K562 (cell line): ENCODE measurements around the gene CBS. TPM values are rescaled to one million over a fixed set of nuclear protein-coding genes. Genes with fewer than 3 reads are reported as not detected.
"Not testable (repeated sequence)": the region's sequence is repeated elsewhere in the genome, so short reads cannot be mapped to it uniquely, and the experiment has no call there.

ENCODE experiments used
- ATAC-seq: fragments of 200-7000 bp; cut with Tn5 transposase; 3 replicates; pipeline ENCODE4 v1.9.1; 2020; ENCODE audit warnings: moderate library complexity
- BruUV-seq: library from RNA; stranded (reverse); fragments of 400-500 nt; replicated peaks from 2 replicates; lab custom pipeline; 2021; lab: Mats Ljungman, UMichigan
- CTCF ChIA-PET: fragments of 300-600 bp; formaldehyde crosslinking; extraction: SDS; loops from one replicate; lab custom pipeline; 2021; ENCODE audit warnings: low intra/inter-chr PET ratio; lab: Yijun Ruan, JAX
- POLR2A ChIA-PET: fragments of 300-600, 350-650 bp; sonication (Branson Sonifier 250); formaldehyde crosslinking; extraction: SDS; loops from one replicate; lab custom pipeline; 2021; ENCODE audit warnings: antibody characterized with exemption, inconsistent platforms; lab: Yijun Ruan, JAX
- DNase-seq, 4 experiments: peaks; one replicate each; pipeline versions ENCODE4 v3.0.0 to v3.0.0-alpha.2; 2011 to 2018; ENCODE audit warnings: low spot score in 3 of 4, mixed read lengths in 3 of 4; ENCODE audit errors: extremely low read depth in 1 of 4
- FAIRE-seq: peaks from 2 replicates; lab custom pipeline; 2011; peaks lifted over from hg19 to GRCh38; lab: Jason Lieb, UNC
- H2AFZ ChIP-seq: 2 replicates; pipeline ENCODE4 v1.6.0; 2011; ENCODE audit warnings: low read depth, low read length, control low read depth, inconsistent platforms
- H3K27ac ChIP-seq: fragments of 200-600 bp; 3 replicates; pipeline ENCODE4 v1.8.0; 2011; ENCODE audit warnings: low read depth, mild to moderate bottlenecking, control low read depth, inconsistent platforms, low read length, moderate library complexity, mixed read lengths; ENCODE audit errors: extremely low read depth
- H3K27me3 ChIP-seq, 2 experiments: fragments of 300-600 bp in 1 of 2; 2 replicates in 1 of 2; 3 replicates in 1 of 2; pipeline versions ENCODE4 v1.6.0 to v1.8.0; 2011; ENCODE audit warnings: inconsistent platforms in 2 of 2, low read length in 2 of 2, mild to moderate bottlenecking in 1 of 2, mixed read lengths in 1 of 2, moderate library complexity in 1 of 2; ENCODE audit not compliant: control insufficient read depth in 2 of 2, insufficient read depth in 2 of 2
- H3K36me3 ChIP-seq: fragments of 300-600 bp; 3 replicates; pipeline ENCODE4 v1.8.0; 2011; ENCODE audit warnings: mild to moderate bottlenecking, low read length, inconsistent platforms; ENCODE audit not compliant: control insufficient read depth, insufficient read depth
- H3K4me1 ChIP-seq, 2 experiments: fragments of 200-600 bp in 1 of 2; replicated peaks in 1 of 2; 2 replicates in 1 of 2; 3 replicates in 1 of 2; pipeline versions ENCODE4 v1.5.1 to v1.8.0; 2011; ENCODE audit warnings: inconsistent platforms in 2 of 2, low read length in 2 of 2, mild to moderate bottlenecking in 1 of 2, mixed read lengths in 1 of 2, moderate library complexity in 1 of 2; ENCODE audit not compliant: control insufficient read depth in 2 of 2, insufficient read depth in 2 of 2
- H3K4me2 ChIP-seq: 2 replicates; pipeline ENCODE4 v1.6.1; 2011; ENCODE audit warnings: low read length, control low read depth, inconsistent platforms, mixed read lengths; ENCODE audit not compliant: insufficient read depth
- H3K4me3 ChIP-seq: fragments of 200-600 bp; sonication (generic), shearing (Covaris generic); 2 replicates; pipeline ENCODE4 v1.5.1; 2016; ENCODE audit warnings: control low read depth, inconsistent platforms
- H3K79me2 ChIP-seq: fragments of 200-600 bp; 3 replicates; pipeline ENCODE4 v1.8.0; 2011; ENCODE audit warnings: low read length, inconsistent platforms; ENCODE audit not compliant: control insufficient read depth, insufficient read depth
- H3K9ac ChIP-seq, 2 experiments: 2 replicates each; pipeline versions ENCODE4 v1.6.0 to v1.6.1; 2011; ENCODE audit warnings: low read depth in 2 of 2, low read length in 2 of 2, control low read depth in 1 of 2, inconsistent platforms in 1 of 2, mild to moderate bottlenecking in 1 of 2, mixed read lengths in 1 of 2; ENCODE audit not compliant: insufficient read depth in 1 of 2
- H3K9me1 ChIP-seq: one replicate; pipeline ENCODE4 v1.6.0; 2011; ENCODE audit warnings: inconsistent platforms, mild to moderate bottlenecking, low read length, moderate library complexity; ENCODE audit not compliant: control insufficient read depth, insufficient read depth
- H3K9me3 ChIP-seq: replicated peaks from 2 replicates; pipeline ENCODE4 v1.5.1; 2011; ENCODE audit warnings: low read depth, low read length, inconsistent platforms; ENCODE audit not compliant: control insufficient read depth, insufficient read depth
- H4K20me1 ChIP-seq: replicated peaks from 2 replicates; pipeline ENCODE4 v1.6.1; 2011; ENCODE audit warnings: low read length, inconsistent platforms, mixed read lengths; ENCODE audit not compliant: control insufficient read depth, insufficient read depth
- WGBS: fragments of 100-300 bp; shearing (Covaris generic); methylation state at CpG from one replicate; pipeline ENCODE4 v1.1.6; 2016; ENCODE audit warnings: low coverage, mixed read lengths; ENCODE audit not compliant: insufficient coverage; ENCODE audit errors: missing lambda C conversion rate; 5-methylcytosine and 5-hydroxymethylcytosine counted together
- in situ Hi-C: fragments of 300-500 bp; cut with MboI; formaldehyde crosslinking; loops from 4 replicates; pipeline ENCODE4 v1.15.0; 2018; ENCODE audit warnings: inconsistent platforms, mixed read lengths
- intact Hi-C: fragments of 100-400 bp; cut with micrococcal nuclease; formaldehyde crosslinking; loops from 2 replicates; pipeline ENCODE4 v1.14.2; 2022
- polyA plus RNA-seq, 8 experiments: library from polyadenylated mRNA; depleted of rRNA in 4 of 8; stranded (reverse) in 5 of 8; unstranded in 3 of 8; fragments of >200 nt; fragmentation: Nextera tagmentation in 2 of 8; fragmentation: Illumina TruSeq in 1 of 8; extraction: Ambion mirVana in 2 of 8; extraction: Trizol in 1 of 8; gene quantifications; 2 replicates each; pipeline versions ENCODE4 v1.2.1 to v1.2.3, GENCODE V29; 2011 to 2014; ENCODE audit warnings: inconsistent platforms in 1 of 8, missing spikeins in 1 of 8
- total RNA-seq, 7 experiments: library from RNA; depleted of rRNA in 6 of 7; stranded (reverse); fragments of >200 nt in 6 of 7; fragmentation: Illumina TruSeq in 2 of 7; extraction: Trizol in 2 of 7; gene quantifications; 2 replicates each; pipeline versions ENCODE4 v1.2.1 to v1.2.3, GENCODE V29; 2011 to 2021; ENCODE audit warnings: low replicate concordance in 1 of 7

Gene CBS
- total and polyA plus RNA-seq, 9 of the 15 experiments (the other 6 are each of a cell fraction or from before 2014, with no cell fraction given), result 4.6 to 472 (median 152) TPM

- H3K4me2 ChIP-seq, POLR2A ChIA-PET, H2AFZ ChIP-seq, H3K27me3 ChIP-seq, DNase-seq, intact Hi-C loops, H3K9ac ChIP-seq, H4K20me1 ChIP-seq, H3K36me3 ChIP-seq, H3K4me1 ChIP-seq, H3K4me3 ChIP-seq, H3K27ac ChIP-seq, ATAC-seq, H3K79me2 ChIP-seq, in situ Hi-C loops, H3K9me1 ChIP-seq, H3K9me3 ChIP-seq, CTCF ChIA-PET: not testable (repeated sequence)
- no CpG with 5 or more reads among the region's 13 CpGs for WGBS
- BruUV-seq, result TSS peak; percentile 75
- peak; percentile 65 for FAIRE-seq
Observed at GRCh38 chr21:43053112-43053511, 22.5 kb downstream of the CBS start.

- H3K9me3 ChIP-seq, BruUV-seq, H3K4me2 ChIP-seq, H3K36me3 ChIP-seq, H3K9me1 ChIP-seq, H3K27me3 ChIP-seq, CTCF ChIA-PET, H2AFZ ChIP-seq, FAIRE-seq, H4K20me1 ChIP-seq, H3K4me3 ChIP-seq, H3K9ac ChIP-seq, H3K79me2 ChIP-seq, in situ Hi-C loops, DNase-seq, H3K4me1 ChIP-seq, POLR2A ChIA-PET, H3K27ac ChIP-seq, intact Hi-C loops: not testable (repeated sequence)
- ATAC-seq, result peak; percentile 30
- WGBS, result 45% methylated on average over 15 of the region's 21 CpGs
Observed at GRCh38 chr21:43045876-43046821, 29.5 kb downstream of the CBS start.
